ENCODE measurements around the gene XKR7. TPM values are rescaled to one million over a fixed set of nuclear protein-coding genes. Genes with fewer than 3 reads are reported as not detected.

XKR7 gene
- total RNA-seq, 4 donors from 2014 or later = not detected

- no peaks in the 10 kb centered on the region for H3K4me1 ChIP-seq
- H3K4me3 ChIP-seq = no peak overlapping the region
- 62% methylated on average over 8 of the region's 8 CpGs for WGBS
These were observed 21.2 kb downstream of the XKR7 start for GRCh38 chr20:31989030-31989645.

GRCh38 chr20:31990641-31991338 is 22.8 kb downstream of the XKR7 start:
- H3K9me3 ChIP-seq = no peaks in the 10 kb centered on the region
- DNase-seq (ENCODE audit: low spot score in 2 of 2) = no peak
- 49% methylated on average over 6 of the region's 6 CpGs for WGBS
- no peak for TF ChIP-seq POLR2A (IDR thresholded peaks at IDR 0.05)
- no peak for TF ChIP-seq POLR2AphosphoS5 (IDR thresholded peaks at IDR 0.05)
- no peak for TF ChIP-seq CTCF (IDR thresholded peaks at IDR 0.05)
- no peak for TF ChIP-seq EP300 (IDR thresholded peaks at IDR 0.05)
- peaks cover 29% of the 10 kb centered on the region for H3K27me3 ChIP-seq
- no peak overlapping the region for H3K4me3 ChIP-seq
- H3K36me3 ChIP-seq = no peaks in the 10 kb centered on the region
- H3K27ac ChIP-seq = no peak overlapping the region
- peaks cover 3% of the 10 kb centered on the region for H3K4me1 ChIP-seq

More at GRCh38 chr20:31989030-31989645, 21.2 kb downstream of the XKR7 start:
- no peak for DNase-seq (ENCODE audit: low spot score in 2 of 2)
- TF ChIP-seq POLR2A (IDR thresholded peaks at IDR 0.05) (no peak), EP300 (IDR thresholded peaks at IDR 0.05) (no peak), CTCF (IDR thresholded peaks at IDR 0.05) (no peak), POLR2AphosphoS5 (IDR thresholded peaks at IDR 0.05) (no peak)
- no peaks in the 10 kb centered on the region for H3K9me3 ChIP-seq
- no peaks in the 10 kb centered on the region for H3K36me3 ChIP-seq
- H3K27me3 ChIP-seq = peaks cover 13% of the 10 kb centered on the region
- H3K27ac ChIP-seq = no peak overlapping the region

GRCh38 chr20:31991339-31991705 is 23.4 kb downstream of the XKR7 start:
- TF ChIP-seq POLR2A (IDR thresholded peaks at IDR 0.05) (no peak), EP300 (IDR thresholded peaks at IDR 0.05) (no peak), CTCF (IDR thresholded peaks at IDR 0.05) (no peak), POLR2AphosphoS5 (IDR thresholded peaks at IDR 0.05) (no peak)
- 42% methylated on average over 1 of the region's 1 CpG for WGBS

GRCh38 chr20:31992086-31992485 is 24.1 kb downstream of the XKR7 start:
- DNase-seq (ENCODE audit: low spot score in 2 of 2) = no peak
- no peak overlapping the region for H3K27ac ChIP-seq
- peaks cover 41% of the 10 kb centered on the region for H3K27me3 ChIP-seq
- no peaks in the 10 kb centered on the region for H3K9me3 ChIP-seq
- H3K4me1 ChIP-seq = peaks cover 3% of the 10 kb centered on the region
- H3K4me3 ChIP-seq = no peak overlapping the region
- 73% methylated on average over 2 of the region's 2 CpGs for WGBS
- TF ChIP-seq EP300 (IDR thresholded peaks at IDR 0.05) = no peak
- no peak for TF ChIP-seq CTCF (IDR thresholded peaks at IDR 0.05)
- no peak for TF ChIP-seq POLR2AphosphoS5 (IDR thresholded peaks at IDR 0.05)
- TF ChIP-seq POLR2A (IDR thresholded peaks at IDR 0.05) = no peak
- no peaks in the 10 kb centered on the region for H3K36me3 ChIP-seq

More at GRCh38 chr20:31991339-31991705, 23.4 kb downstream of the XKR7 start:
- Histone ChIP-seq H3K9me3 (no peaks in the 10 kb centered on the region), H3K4me3 (no peak overlapping the region), H3K36me3 (no peaks in the 10 kb centered on the region), H3K27ac (no peak overlapping the region), H3K27me3 (peaks cover 35% of the 10 kb centered on the region), H3K4me1 (peaks cover 3% of the 10 kb centered on the region)
- DNase-seq (ENCODE audit: low spot score in 2 of 2) = no peak

- 98% methylated on average over 9 of the region's 18 CpGs for WGBS
- H3K27me3 ChIP-seq = peaks cover 42% of the 10 kb centered on the region
- no peaks in the 10 kb centered on the region for H3K9me3 ChIP-seq
- H3K27ac ChIP-seq = no peak overlapping the region
- DNase-seq (ENCODE audit: low spot score in 2 of 2) = no peak
- no peaks in the 10 kb centered on the region for H3K36me3 ChIP-seq
- H3K4me3 ChIP-seq = no peak overlapping the region
- TF ChIP-seq POLR2AphosphoS5 (IDR thresholded peaks at IDR 0.05) (no peak), CTCF (IDR thresholded peaks at IDR 0.05) (no peak), EP300 (IDR thresholded peaks at IDR 0.05) (no peak), POLR2A (IDR thresholded peaks at IDR 0.05) (no peak)
- peaks cover 3% of the 10 kb centered on the region for H3K4me1 ChIP-seq
These were observed 29.0 kb downstream of the XKR7 start for GRCh38 chr20:31996996-31997395.
